Measurements from ENCODE around the gene CDK14. TPM values are rescaled to one million over a fixed set of nuclear protein-coding genes. Genes with fewer than 3 reads are reported as not detected.

CDK14 gene
- total and polyA plus RNA-seq, 2 donors (not counting 3 experiments of a cell fraction or from before 2014, with no cell fraction given): 5.5 to 34.2 TPM

GRCh38 chr7:90727412-90727811, 131.3 kb downstream of the CDK14 start:
- H3K79me2 ChIP-seq (ENCODE audit: control insufficient read depth, insufficient read depth, low read length): peaks cover 12% of the 10 kb centered on the region
- no peaks in the 10 kb centered on the region for H3K27me3 ChIP-seq (ENCODE audit: control insufficient read depth in 2 of 2, insufficient read depth in 2 of 2, low read length in 2 of 2)
- CTCF ChIA-PET: no interaction called here
- dilution Hi-C loops (cut with MboI; ENCODE audit: extremely low pct_ligation_motif_present, low sequenced_read_pairs) (no loop called here), intact Hi-C loops (cut with micrococcal nuclease) (no loop called here)
- H4K20me1 ChIP-seq (replicated peaks; ENCODE audit: control insufficient read depth, extremely low read depth, insufficient read depth, low read length): no peaks in the 10 kb centered on the region
- H3K9me1 ChIP-seq (replicated peaks; ENCODE audit: control insufficient read depth, extremely low read depth, insufficient read depth, low read length): peaks cover 2% of the 10 kb centered on the region
- no peak overlapping the region for H3K27ac ChIP-seq (ENCODE audit: insufficient read depth, low read depth, low read length)
- H3K9ac ChIP-seq (replicated peaks; ENCODE audit: extremely low read depth, insufficient read depth, low read length): no peak overlapping the region
- no peaks in the 10 kb centered on the region for H3K4me1 ChIP-seq (ENCODE audit: control insufficient read depth, extremely low read depth, insufficient read depth, low read length)
- H3K4me3 ChIP-seq (replicated peaks in 1 of 3; ENCODE audit: insufficient read depth in 1 of 3, low read depth in 1 of 3, low read length in 3 of 3): no peak overlapping the region
- no peaks in the 10 kb centered on the region for H3K36me3 ChIP-seq (ENCODE audit: control insufficient read depth in 2 of 2, extremely low read depth in 1 of 2, insufficient read depth in 2 of 2, low read length in 2 of 2)
- TF ChIP-seq POLR2A (IDR thresholded peaks at IDR 0.05; ENCODE audit: low read depth, low read length) (no peak), JUN (IDR thresholded peaks at IDR 0.05; ENCODE audit: borderline replicate concordance, insufficient read depth, insufficient read length, low read depth) (no peak), FOS (IDR thresholded peaks at IDR 0.05; ENCODE audit: borderline replicate concordance, insufficient read depth, low read length) (no peak), GATA2 (IDR thresholded peaks at IDR 0.05; ENCODE audit: insufficient read depth, insufficient read length, low read depth, low read length) (no peak), POLR2AphosphoS5 (IDR thresholded peaks at IDR 0.05; ENCODE audit: insufficient read depth, low read depth, low read length) (no peak), MYC (IDR thresholded peaks at IDR 0.05; ENCODE audit: low read depth, low read length) (no peak), EZH2 (IDR thresholded peaks at IDR 0.05; ENCODE audit: borderline replicate concordance, low read depth, low read length, severe bottlenecking) (no peak)
- TF ChIP-seq, protein P1, sequence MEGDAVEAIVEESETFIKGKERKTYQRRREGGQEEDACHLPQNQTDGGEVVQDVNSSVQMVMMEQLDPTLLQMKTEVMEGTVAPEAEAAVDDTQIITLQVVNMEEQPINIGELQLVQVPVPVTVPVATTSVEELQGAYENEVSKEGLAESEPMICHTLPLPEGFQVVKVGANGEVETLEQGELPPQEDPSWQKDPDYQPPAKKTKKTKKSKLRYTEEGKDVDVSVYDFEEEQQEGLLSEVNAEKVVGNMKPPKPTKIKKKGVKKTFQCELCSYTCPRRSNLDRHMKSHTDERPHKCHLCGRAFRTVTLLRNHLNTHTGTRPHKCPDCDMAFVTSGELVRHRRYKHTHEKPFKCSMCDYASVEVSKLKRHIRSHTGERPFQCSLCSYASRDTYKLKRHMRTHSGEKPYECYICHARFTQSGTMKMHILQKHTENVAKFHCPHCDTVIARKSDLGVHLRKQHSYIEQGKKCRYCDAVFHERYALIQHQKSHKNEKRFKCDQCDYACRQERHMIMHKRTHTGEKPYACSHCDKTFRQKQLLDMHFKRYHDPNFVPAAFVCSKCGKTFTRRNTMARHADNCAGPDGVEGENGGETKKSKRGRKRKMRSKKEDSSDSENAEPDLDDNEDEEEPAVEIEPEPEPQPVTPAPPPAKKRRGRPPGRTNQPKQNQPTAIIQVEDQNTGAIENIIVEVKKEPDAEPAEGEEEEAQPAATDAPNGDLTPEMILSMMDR (IDR thresholded peaks at IDR 0.05; ENCODE audit: extremely low read depth in 1 of 2, insufficient read depth in 1 of 2, low read depth in 1 of 2, low read length in 2 of 2): no peak
- TF ChIP-seq, protein P2, sequence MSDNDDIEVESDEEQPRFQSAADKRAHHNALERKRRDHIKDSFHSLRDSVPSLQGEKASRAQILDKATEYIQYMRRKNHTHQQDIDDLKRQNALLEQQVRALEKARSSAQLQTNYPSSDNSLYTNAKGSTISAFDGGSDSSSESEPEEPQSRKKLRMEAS (IDR thresholded peaks at IDR 0.05; ENCODE audit: insufficient read depth, insufficient read length): no peak
- DNase-seq (ENCODE audit: low read depth, low spot score) (no peak), FAIRE-seq (no peak)
- no peak overlapping the region for H3K4me2 ChIP-seq (ENCODE audit: insufficient read depth, low read length)
- no peak overlapping the region for H2AFZ ChIP-seq (ENCODE audit: low read depth, low read length)
- POLR2A ChIA-PET: no interaction called here
- no TSS peak for BruUV-seq (replicated peaks)
- H3K9me3 ChIP-seq (replicated peaks; ENCODE audit: control insufficient read depth, insufficient read depth, low read length): no peaks in the 10 kb centered on the region
